ENCODE results near the gene SSC4D. TPM values are rescaled to one million over a fixed set of nuclear protein-coding genes. Genes with fewer than 3 reads are reported as not detected.
"Not testable (repeated sequence)": the region's sequence is repeated elsewhere in the genome, so short reads cannot be mapped to it uniquely, and the experiment has no call there.

Gene SSC4D
- total RNA-seq, 2 experiments from 2014 or later, result 0.67 to 0.68 TPM

DNA sequence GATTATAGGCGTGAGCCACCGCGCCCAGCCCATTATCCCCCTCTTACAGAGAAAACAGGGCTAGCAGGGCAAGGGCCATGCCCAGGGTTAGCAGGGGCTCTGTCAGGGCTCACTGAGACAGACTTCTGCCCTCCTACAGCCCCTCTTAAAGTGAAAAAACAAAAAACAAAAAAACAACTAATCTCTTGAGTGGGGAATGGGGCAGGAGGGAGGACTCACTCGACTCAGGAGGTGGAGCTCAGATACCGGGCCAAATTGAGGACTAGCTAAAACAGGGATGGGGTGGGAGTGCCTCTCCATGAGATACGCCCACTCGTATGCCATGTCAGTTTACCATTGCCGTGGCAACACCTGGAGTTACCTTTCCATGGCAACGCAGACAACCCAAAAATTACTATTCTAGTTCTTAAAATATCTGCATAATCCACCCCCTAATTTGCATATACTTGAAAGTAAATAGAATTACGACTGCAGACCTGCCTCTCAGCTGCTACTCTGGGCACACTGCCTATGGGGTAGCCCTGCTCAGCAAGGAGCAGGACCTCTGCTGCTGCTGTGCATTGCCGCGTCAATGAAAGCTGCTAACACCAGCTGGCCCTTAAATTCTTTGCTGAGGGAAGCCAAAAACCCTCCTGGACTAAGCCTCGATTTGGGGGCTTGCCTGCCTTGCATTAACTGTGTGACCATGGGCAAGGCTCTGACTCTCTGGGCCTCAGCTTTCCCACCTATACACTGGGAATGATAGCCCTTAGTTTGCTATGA is 13.4 kb downstream of the SSC4D start:
- TF ChIP-seq, protein P1, sequence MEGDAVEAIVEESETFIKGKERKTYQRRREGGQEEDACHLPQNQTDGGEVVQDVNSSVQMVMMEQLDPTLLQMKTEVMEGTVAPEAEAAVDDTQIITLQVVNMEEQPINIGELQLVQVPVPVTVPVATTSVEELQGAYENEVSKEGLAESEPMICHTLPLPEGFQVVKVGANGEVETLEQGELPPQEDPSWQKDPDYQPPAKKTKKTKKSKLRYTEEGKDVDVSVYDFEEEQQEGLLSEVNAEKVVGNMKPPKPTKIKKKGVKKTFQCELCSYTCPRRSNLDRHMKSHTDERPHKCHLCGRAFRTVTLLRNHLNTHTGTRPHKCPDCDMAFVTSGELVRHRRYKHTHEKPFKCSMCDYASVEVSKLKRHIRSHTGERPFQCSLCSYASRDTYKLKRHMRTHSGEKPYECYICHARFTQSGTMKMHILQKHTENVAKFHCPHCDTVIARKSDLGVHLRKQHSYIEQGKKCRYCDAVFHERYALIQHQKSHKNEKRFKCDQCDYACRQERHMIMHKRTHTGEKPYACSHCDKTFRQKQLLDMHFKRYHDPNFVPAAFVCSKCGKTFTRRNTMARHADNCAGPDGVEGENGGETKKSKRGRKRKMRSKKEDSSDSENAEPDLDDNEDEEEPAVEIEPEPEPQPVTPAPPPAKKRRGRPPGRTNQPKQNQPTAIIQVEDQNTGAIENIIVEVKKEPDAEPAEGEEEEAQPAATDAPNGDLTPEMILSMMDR (IDR thresholded peaks at IDR 0.05), result no peak
- peaks cover 18% of the 10 kb centered on the region for H3K4me1 Mint-ChIP-seq (ENCODE audit: low read depth)
- ChIA-PET CTCF (no interaction called here), POLR2A (no interaction called here)
- no peaks in the 10 kb centered on the region for H3K27me3 Mint-ChIP-seq
- DNase-seq, result no peak
- H3K9me3 Mint-ChIP-seq, result no peaks in the 10 kb centered on the region
- H3K36me3 Mint-ChIP-seq (ENCODE audit: low read depth), result no peaks in the 10 kb centered on the region
- intact Hi-C loops (cut with micrococcal nuclease), result no loop called here
- H3K27ac Mint-ChIP-seq, result no peak overlapping the region
- no peak overlapping the region for H3K4me3 Mint-ChIP-seq
- no peak for ATAC-seq

DNA sequence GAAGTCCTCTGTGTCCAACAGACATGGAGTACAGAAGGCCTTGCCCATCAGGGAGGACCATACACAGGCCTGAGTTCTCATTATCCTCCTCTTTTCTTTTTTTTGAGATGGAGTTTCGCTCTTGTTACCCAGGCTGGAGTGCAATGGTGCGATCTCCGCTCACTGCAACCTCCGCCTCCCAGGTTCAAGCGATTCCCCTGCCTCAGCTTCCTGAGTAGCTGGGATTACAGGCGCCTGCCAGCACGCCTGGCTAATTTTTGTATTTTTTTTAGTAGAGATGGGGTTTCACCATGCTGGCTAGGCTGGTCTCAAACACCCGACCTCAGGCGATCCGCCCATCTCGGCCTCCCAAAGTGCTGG is 13.9 kb downstream of the SSC4D start:
- H3K27ac Mint-ChIP-seq; ATAC-seq; DNase-seq; H3K4me3 Mint-ChIP-seq; H3K9me3 Mint-ChIP-seq; intact Hi-C loops (cut with micrococcal nuclease); POLR2A ChIA-PET; CTCF ChIA-PET; H3K36me3 Mint-ChIP-seq (ENCODE audit: low read depth); H3K27me3 Mint-ChIP-seq: not testable (repeated sequence)
- peaks cover 18% of the 10 kb centered on the region for H3K4me1 Mint-ChIP-seq (ENCODE audit: low read depth)

DNA sequence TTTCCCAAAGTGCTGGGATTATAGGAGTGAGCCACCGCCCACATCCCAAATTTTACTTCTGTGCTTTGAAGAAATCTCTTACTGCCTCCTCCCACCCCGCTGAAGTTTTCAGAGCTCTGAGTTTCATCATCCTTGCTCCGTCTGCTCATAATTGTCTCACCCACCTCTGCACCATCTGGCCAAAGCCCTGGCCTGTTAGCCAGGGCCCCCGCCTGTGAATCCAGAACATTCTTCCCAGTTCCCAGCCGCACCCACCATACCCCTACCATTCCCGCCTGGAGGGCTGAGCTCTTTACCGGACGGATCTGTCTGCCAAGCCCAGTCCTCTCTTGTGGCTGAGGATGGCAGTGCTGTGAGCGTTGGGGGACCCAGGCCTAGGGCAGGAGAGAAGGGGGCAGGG is 14.5 kb downstream of the SSC4D start:
- TF ChIP-seq, protein P1 (IDR thresholded peaks at IDR 0.05), result no peak

DNA sequence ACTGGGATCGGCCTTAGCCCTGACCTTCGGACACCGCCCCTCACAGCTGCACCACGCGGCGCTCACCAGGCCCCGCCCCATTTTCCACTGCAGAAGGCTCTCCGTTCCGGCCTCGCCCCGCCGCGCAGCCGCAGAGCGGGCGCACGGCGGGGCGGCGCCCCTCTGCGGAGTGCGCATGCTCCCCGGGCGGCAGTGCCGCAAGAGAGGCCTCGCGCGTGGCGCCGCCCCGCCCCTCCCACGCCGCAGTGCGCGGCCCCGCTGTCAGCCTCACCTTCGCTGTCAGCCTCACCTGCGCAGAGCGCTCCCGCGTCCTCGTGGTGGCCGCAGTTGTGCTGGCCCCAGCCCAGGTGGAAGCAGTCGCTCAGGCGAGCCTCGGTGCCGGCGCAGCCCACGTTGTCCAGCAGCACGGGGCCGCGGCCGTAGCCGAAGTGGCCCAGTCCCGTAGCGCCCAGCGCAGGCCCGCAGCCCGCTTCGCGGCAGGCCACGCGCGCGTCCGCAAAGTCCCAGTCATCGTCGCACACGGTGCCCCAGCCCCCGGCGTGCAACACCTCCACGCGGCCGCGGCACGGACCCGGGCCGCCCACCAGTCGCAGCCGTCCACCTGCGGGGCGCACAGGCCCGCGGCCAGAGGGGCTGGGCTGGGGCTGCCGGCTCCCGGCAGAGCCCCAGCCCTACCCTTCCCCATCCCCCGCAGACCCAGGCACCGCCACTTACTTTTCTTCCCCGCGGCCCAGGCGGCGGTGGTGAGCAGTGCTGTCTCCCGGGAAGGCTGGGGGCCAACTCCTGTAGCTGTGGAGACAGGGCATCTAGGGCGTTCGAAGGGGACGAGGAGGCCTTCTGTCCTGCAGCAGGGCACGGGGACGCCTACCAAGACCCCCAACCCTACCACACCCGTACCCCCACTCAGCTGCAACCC is 16.1 kb downstream of the SSC4D start:
- H3K27me3 Mint-ChIP-seq, result no peaks in the 10 kb centered on the region
- DNase-seq (peak; percentile 88), ATAC-seq (peak; percentile 85)
- H3K9me3 Mint-ChIP-seq, result no peaks in the 10 kb centered on the region
- H3K4me3 Mint-ChIP-seq, result peak overlapping the region; percentile 73
- intact Hi-C loops (cut with micrococcal nuclease), result no loop called here
- TF ChIP-seq, protein P1 (IDR thresholded peaks at IDR 0.05), result no peak
- POLR2A ChIA-PET, result interaction anchor here (0.5 to 2.0 kb wide), 4 partner anchors 8 to 688 kb away, joined by 3 to 8 read pairs (median 4); no protein-coding TSS in a partner anchor
- no peaks in the 10 kb centered on the region for H3K36me3 Mint-ChIP-seq (ENCODE audit: low read depth)
- peaks cover 19% of the 10 kb centered on the region for H3K4me1 Mint-ChIP-seq (ENCODE audit: low read depth)
- CTCF ChIA-PET, result interaction anchor here (0.8 to 1.8 kb wide), 2 partner anchors 33 to 102 kb away, joined by 3 to 4 read pairs; no protein-coding TSS in a partner anchor
- peak overlapping the region; percentile 97 for H3K27ac Mint-ChIP-seq

More for the DNA sequence above, 14.5 kb downstream of the SSC4D start:
- Mint-ChIP-seq H3K36me3 (ENCODE audit: low read depth) (no peaks in the 10 kb centered on the region), H3K27ac (no peak overlapping the region), H3K4me3 (no peak overlapping the region), H3K4me1 (ENCODE audit: low read depth) (peaks cover 18% of the 10 kb centered on the region), H3K9me3 (no peaks in the 10 kb centered on the region), H3K27me3 (no peaks in the 10 kb centered on the region)
- no peak for DNase-seq
- POLR2A ChIA-PET, result interaction anchor here (1.6 kb wide), 1 partner anchor 77 kb away, joined by 6 read pairs; no protein-coding TSS in a partner anchor
- CTCF ChIA-PET, result no interaction called here
- no peak for ATAC-seq
- intact Hi-C loops (cut with micrococcal nuclease), result no loop called here

DNA sequence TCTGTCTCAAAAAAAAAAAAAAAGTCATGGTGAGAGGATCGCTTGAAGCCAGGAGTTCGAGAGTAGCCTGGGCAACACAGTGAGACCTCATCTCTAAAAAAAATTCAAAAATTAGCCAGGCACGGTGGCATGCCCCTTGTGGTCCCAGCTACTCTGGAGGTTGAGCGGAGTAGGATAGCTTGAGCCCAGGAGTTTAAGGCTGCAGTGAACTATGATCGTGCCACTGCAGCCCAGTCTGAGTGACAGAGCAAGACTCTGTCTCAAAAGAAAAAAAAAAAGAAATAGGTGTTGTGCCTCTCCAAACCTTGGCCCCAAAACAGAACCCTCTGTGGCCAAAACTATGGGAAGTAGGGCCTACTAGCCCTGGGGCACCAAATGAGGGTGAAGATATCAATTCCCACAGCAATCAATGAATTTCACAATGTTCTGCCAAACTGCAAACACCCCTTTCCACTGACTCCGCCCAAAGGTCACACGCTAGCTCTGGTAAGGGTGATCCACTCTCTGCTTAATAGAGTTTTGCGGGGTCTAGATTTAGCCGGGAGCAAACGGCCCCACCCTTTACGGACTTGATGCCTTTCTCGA is 16.9 kb downstream of the SSC4D start:
- peaks cover 15% of the 10 kb centered on the region for H3K4me1 Mint-ChIP-seq (ENCODE audit: low read depth)
- no peaks in the 10 kb centered on the region for H3K9me3 Mint-ChIP-seq
- H3K27me3 Mint-ChIP-seq, result no peaks in the 10 kb centered on the region
- no peak for DNase-seq
- ChIA-PET POLR2A (interaction anchor here (2.0 kb wide), 1 partner anchor 36 kb away, joined by 8 read pairs; no protein-coding TSS in a partner anchor), CTCF (interaction anchor here (0.8 to 1.8 kb wide), 2 partner anchors 33 to 101 kb away, joined by 3 to 4 read pairs; no protein-coding TSS in a partner anchor)
- peak overlapping the region; percentile 97 for H3K27ac Mint-ChIP-seq
- H3K36me3 Mint-ChIP-seq (ENCODE audit: low read depth), result no peaks in the 10 kb centered on the region
- ATAC-seq, result peak; percentile 5
- intact Hi-C loops (cut with micrococcal nuclease), result no loop called here
- TF ChIP-seq, protein P1 (IDR thresholded peaks at IDR 0.05), result no peak
- H3K4me3 Mint-ChIP-seq, result peak overlapping the region; percentile 73
